Fibroblast of the aortic adventitia (primary cell): ENCODE data around the gene C20orf141. TPM values are rescaled to one million over a fixed set of nuclear protein-coding genes. Genes with fewer than 3 reads are reported as not detected.
"Not testable (repeated sequence)": the region's sequence is repeated elsewhere in the genome, so short reads cannot be mapped to it uniquely, and the experiment has no call there.

Experiments
- DNase-seq: peaks from one replicate; pipeline ENCODE4 v3.0.0-alpha.2; 2010; ENCODE audit warnings: low read depth
- H3K4me3 ChIP-seq: 2 replicates; pipeline ENCODE4 v1.5.1; 2011; ENCODE audit warnings: low read depth, mild to moderate bottlenecking, control low read depth, low read length, moderate library complexity
- CTCF ChIP-seq: IDR thresholded peaks from 2 replicates; pipeline ENCODE4 v1.5.1; 2011; ENCODE audit warnings: mild to moderate bottlenecking, low read length, control low read depth, inconsistent platforms; ENCODE audit not compliant: insufficient read depth
- total RNA-seq: library from RNA; depleted of rRNA; stranded (reverse); fragments of >200 nt; gene quantifications from 2 replicates; pipeline ENCODE4 v1.2.3, GENCODE V29; 2012; ENCODE audit warnings: low replicate concordance

Gene C20orf141
- total RNA-seq, 1 donor: not detected

GRCh38 chr20:2805689-2806350, 9.0 kb upstream of the C20orf141 start:
- DNase-seq: no peak
- TF ChIP-seq CTCF: no peak
- H3K4me3 ChIP-seq: no peak overlapping the region

GRCh38 chr20:2806351-2806701, 8.5 kb upstream of the C20orf141 start:
- no peak overlapping the region for H3K4me3 ChIP-seq
- DNase-seq: no peak
- no peak for TF ChIP-seq CTCF

GRCh38 chr20:2807019-2807418, 7.8 kb upstream of the C20orf141 start:
- DNase-seq: no peak
- no peak overlapping the region for H3K4me3 ChIP-seq
- no peak for TF ChIP-seq CTCF

- H3K4me3 ChIP-seq, DNase-seq: not testable (repeated sequence)
Measured at GRCh38 chr20:2807929-2808328, 6.9 kb upstream of the C20orf141 start.

- no peak for TF ChIP-seq CTCF
- no peak for DNase-seq
- H3K4me3 ChIP-seq: no peak overlapping the region
Measured at GRCh38 chr20:2809690-2810089, 5.1 kb upstream of the C20orf141 start.

DNA sequence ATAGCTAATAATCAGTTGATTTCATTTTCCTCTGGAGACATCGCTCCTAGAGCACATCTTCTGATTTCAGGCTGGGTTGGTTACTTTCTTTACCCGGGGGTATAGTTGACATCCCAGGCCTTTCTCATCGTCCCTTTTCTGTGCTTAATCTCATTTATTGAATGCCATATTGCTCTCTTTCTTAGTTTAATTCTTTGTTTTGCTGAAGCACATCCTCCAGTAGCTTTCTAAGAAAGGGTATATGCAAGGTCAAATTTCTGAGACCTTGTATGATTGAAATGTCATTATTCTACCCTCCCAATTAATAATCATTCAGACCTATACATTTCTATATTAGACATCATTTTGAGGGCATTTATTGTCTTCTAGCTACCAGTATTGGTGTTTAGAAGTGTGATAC, 2.6 kb upstream of the C20orf141 start:
- no peak overlapping the region for H3K4me3 ChIP-seq
- DNase-seq: no peak
- no peak for TF ChIP-seq CTCF

GRCh38 chr20:2814076-2814475, 711 bp upstream of the C20orf141 start:
- TF ChIP-seq CTCF: no peak
- no peak overlapping the region for H3K4me3 ChIP-seq
- DNase-seq: no peak
